GM10248 (cell line): Measurements from ENCODE around the gene FGFRL1.

Source experiments
- CTCF ChIA-PET: fragments of 300-600 bp; sonication (Branson Sonifier 250); formaldehyde crosslinking; extraction: SDS; loops from one replicate; lab custom pipeline; 2021; ENCODE audit warnings: antibody characterized with exemption; lab: Yijun Ruan, JAX
- POLR2A ChIA-PET: fragments of 350-650 bp; sonication (Branson Sonifier 250); formaldehyde crosslinking; extraction: SDS; loops from one replicate; lab custom pipeline; 2020; ENCODE audit warnings: antibody characterized with exemption; lab: Yijun Ruan, JAX
- DNase-seq: peaks from one replicate; pipeline ENCODE4 v3.0.0; 2012; ENCODE audit errors: extremely low spot score
- CTCF ChIP-seq: IDR thresholded peaks from 2 replicates; pipeline ENCODE4 v1.5.1; 2012; ENCODE audit warnings: mild to moderate bottlenecking, low read depth; ENCODE audit errors: extremely low read depth, missing control alignments, control extremely low read depth

The FGFRL1 gene

DNA sequence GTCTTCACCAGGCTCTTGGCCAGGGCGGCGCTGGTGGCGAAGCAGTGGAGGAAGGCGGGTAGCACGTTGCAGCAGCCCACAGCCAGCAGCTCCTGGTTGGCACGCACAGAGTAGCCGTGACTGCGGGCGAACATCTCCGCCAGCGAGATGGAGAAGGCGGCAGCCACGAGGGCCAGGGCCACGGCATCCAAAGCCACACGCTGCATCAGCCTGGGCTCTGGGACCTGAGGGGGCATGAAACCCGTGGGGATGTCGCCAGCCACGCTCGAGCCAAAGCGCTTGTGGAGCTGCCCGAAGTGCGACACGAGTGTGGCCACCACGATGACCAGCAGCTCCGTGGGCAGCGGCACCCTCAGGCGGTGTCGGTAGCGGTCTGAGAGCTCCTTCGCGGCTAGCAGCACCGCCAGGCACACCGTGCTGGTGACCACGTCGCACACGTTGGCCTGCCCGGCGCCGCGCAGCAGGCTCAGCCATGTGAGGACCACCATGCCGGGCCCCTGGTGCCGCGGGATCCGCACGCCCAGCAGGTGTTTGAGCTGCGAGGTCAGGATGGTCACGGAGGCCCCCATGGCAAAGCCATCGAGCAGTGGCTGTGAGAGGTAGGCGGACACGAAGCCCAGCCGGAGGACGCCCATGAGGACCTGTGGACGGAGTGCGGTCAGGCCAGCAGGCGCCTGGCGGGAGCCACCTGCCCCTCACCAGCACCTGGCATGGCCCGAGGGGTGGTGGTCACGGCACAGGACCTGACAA lies 21.5 kb upstream of the FGFRL1 start:
- no peak for DNase-seq
- ChIA-PET POLR2A (no interaction called here), CTCF (no interaction called here)
- TF ChIP-seq CTCF: no peak

DNA sequence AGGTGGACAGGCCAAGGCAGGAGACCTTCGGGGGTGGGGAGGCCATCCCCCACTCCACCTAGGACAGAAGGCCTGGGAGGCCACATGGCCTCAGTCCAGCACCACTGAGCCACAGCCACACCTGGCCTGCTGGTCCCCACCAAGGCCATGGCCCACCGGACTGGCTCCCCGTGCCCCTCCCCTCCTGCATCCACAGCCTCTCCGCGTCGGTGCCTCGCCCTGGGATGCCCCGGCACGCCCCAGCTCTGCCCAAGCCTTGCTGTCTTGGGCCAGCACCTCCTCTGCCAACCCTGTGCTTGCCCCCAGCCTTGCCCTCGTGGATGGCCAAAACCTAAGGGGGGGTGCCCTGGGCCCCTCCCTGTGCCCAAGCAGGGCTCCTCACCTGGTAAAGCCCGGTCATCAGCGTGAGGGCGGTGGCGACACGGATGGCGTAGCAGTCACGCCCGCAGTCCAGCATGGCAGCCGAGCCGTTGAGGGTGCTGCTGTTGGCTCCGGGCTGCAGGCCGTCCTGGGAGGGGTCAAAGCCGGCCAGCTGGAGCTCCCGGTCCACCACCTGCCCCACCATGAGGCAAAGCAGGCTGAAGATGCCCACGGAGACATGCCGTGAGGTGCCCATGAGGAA lies 20.6 kb upstream of the FGFRL1 start:
- POLR2A ChIA-PET: no interaction called here
- CTCF ChIA-PET: no interaction called here
- TF ChIP-seq CTCF: no peak
- no peak for DNase-seq

- TF ChIP-seq CTCF: no peak
- DNase-seq: no peak
- ChIA-PET CTCF (no interaction called here), POLR2A (no interaction called here)
These were observed 19.8 kb upstream of the FGFRL1 start for GRCh38 chr4:991451-992296.

GRCh38 chr4:992297-993110 lies 18.9 kb upstream of the FGFRL1 start:
- no peak for DNase-seq
- CTCF ChIA-PET: no interaction called here
- no peak for TF ChIP-seq CTCF
- POLR2A ChIA-PET: no interaction called here

DNA sequence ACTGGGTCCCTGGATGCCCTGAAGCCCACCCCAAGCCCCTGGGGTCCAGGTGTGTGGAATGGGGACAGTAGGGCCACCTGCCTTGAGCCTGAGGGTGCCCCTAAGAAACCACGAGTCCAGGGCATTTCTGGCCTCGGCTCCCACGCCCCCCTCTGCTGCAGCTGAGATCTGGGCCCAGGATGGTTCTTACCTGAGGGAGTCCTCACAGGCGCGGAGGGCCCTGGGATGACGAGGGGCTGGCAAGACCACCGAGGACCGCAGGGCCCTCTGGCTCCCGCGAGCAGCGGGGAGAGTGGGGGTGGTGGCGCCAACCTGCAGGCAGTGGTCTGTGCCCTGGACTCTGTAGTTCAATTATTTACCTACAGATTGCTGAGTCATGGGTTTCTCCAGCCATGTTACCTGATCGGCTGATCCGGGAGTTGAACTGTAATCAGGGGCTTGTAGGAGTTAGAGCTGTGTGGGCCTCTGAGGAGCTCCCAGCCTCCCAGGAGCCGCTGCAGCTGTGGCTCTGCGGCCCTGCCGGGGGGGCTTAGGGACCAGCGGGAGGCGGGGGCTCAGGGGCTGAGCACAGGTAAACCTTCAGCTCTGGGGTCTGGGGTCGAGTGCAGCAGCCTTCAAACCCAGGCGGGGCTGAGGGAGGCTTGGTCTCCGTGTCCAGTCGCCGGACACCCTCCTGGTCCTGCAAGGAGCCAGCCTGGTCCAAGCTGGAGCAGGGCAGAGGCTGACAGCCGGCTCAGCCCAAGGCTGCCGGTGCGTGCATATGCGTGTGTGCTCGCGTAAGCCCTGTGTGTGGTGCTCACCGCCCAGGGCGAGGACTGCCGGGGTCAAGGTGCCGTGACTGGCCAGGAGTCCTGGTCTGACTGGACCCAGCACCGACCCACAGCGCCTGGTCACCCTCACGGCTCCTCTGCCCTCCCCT lies 18.1 kb upstream of the FGFRL1 start, which contains the start of gene SLC26A1:
TSS of gene SLC26A1 (minus strand) at position 294 of the 919 bp plus-strand sequence. CDS start 1,701 bp downstream, outside the sequence.
- ChIA-PET CTCF (interaction anchor here (0.9 to 1.0 kb wide), 2 partner anchors 12 to 194 kb away, joined by 3 read pairs; no protein-coding TSS in a partner anchor), POLR2A (no interaction called here)
- no peak for TF ChIP-seq CTCF
- no peak for DNase-seq
